CD4-positive, CD25-positive, alpha-beta regulatory T cell (primary cell): ENCODE results near the gene XYLT1. TPM values are rescaled to one million over a fixed set of nuclear protein-coding genes. Genes with fewer than 3 reads are reported as not detected.

Experiments
- ATAC-seq, 2 donors: fragments of 150-1000 bp; cut with Tn5 transposase; one replicate each; pipeline ENCODE4 v1.10.0; 2021; ENCODE audit warnings: low read depth in 2 of 2, moderate number of reproducible peaks in 2 of 2, moderate library complexity in 1 of 2
- DNase-seq, 3 donors: peaks; one replicate each; pipeline versions ENCODE4 v3.0.0 to v3.0.0-alpha.2; 2012 to 2022; ENCODE audit warnings: mixed read lengths in 1 of 3
- H3K27ac ChIP-seq: one replicate; pipeline ENCODE4 v1.7.0; 2013; ENCODE audit warnings: mild to moderate bottlenecking, low read length; ENCODE audit not compliant: insufficient read depth, poor library complexity, severe bottlenecking
- H3K27me3 ChIP-seq: one replicate; pipeline ENCODE4 v1.7.0; 2013; ENCODE audit warnings: low read length; ENCODE audit not compliant: control insufficient read depth, insufficient read depth
- H3K36me3 ChIP-seq: one replicate; pipeline ENCODE4 v1.7.0; 2013; ENCODE audit warnings: mild to moderate bottlenecking, low read length, moderate library complexity; ENCODE audit not compliant: control insufficient read depth, insufficient read depth
- H3K4me1 ChIP-seq: 2 replicates; pipeline ENCODE4 v1.7.0; 2013; ENCODE audit warnings: mild to moderate bottlenecking, low read length; ENCODE audit not compliant: insufficient read depth, control insufficient read depth, poor library complexity, severe bottlenecking
- H3K4me3 ChIP-seq: one replicate; pipeline ENCODE4 v1.7.0; 2013; ENCODE audit warnings: low read depth, mild to moderate bottlenecking, low read length, moderate library complexity
- H3K9me3 ChIP-seq, 2 experiments: 1 replicate in 1 of 2; 2 replicates in 1 of 2; pipeline ENCODE4 v1.7.0; 2013; ENCODE audit warnings: low read length in 2 of 2, mild to moderate bottlenecking in 1 of 2, moderate library complexity in 1 of 2; ENCODE audit not compliant: control insufficient read depth in 2 of 2
- H3K27ac Mint-ChIP-seq, 3 donors: one replicate each; pipeline ENCODE4 v1.8.0; 2020 to 2022; ENCODE audit warnings: mild to moderate bottlenecking in 3 of 3, mixed read lengths in 3 of 3, moderate library complexity in 2 of 3
- H3K27me3 Mint-ChIP-seq: one replicate; pipeline ENCODE4 v1.8.0; 2022; ENCODE audit warnings: mild to moderate bottlenecking, mixed read lengths
- H3K36me3 Mint-ChIP-seq: one replicate; pipeline ENCODE4 v1.8.0; 2020; ENCODE audit warnings: mixed read lengths
- H3K4me1 Mint-ChIP-seq, 4 donors: one replicate each; pipeline ENCODE4 v1.8.0; 2020 to 2022; ENCODE audit warnings: mixed read lengths in 4 of 4, mild to moderate bottlenecking in 1 of 4
- H3K4me3 Mint-ChIP-seq, 4 donors: one replicate each; pipeline ENCODE4 v1.8.0; 2020 to 2022; ENCODE audit warnings: mild to moderate bottlenecking in 4 of 4, mixed read lengths in 4 of 4, moderate library complexity in 3 of 4
- H3K9me3 Mint-ChIP-seq, 7 donors: one replicate each; pipeline ENCODE4 v1.8.0; 2020 to 2022; ENCODE audit warnings: mixed read lengths in 7 of 7, mild to moderate bottlenecking in 3 of 7, moderate library complexity in 2 of 7
- polyA plus RNA-seq, 4 donors: library from polyadenylated mRNA; unstranded; fragments of 300-500 nt; fragmentation: Illumina TruSeq; gene quantifications; one replicate each; pipeline ENCODE4 v1.2.3, GENCODE V29; 2021
- total RNA-seq: library from RNA; stranded (reverse); gene quantifications from one replicate; pipeline ENCODE4 v1.2.3, GENCODE V29; 2022

The XYLT1 gene
- total and polyA plus RNA-seq, 5 donors from 2014 or later: 0.68 to 26.3 (median 3.1) TPM

DNA sequence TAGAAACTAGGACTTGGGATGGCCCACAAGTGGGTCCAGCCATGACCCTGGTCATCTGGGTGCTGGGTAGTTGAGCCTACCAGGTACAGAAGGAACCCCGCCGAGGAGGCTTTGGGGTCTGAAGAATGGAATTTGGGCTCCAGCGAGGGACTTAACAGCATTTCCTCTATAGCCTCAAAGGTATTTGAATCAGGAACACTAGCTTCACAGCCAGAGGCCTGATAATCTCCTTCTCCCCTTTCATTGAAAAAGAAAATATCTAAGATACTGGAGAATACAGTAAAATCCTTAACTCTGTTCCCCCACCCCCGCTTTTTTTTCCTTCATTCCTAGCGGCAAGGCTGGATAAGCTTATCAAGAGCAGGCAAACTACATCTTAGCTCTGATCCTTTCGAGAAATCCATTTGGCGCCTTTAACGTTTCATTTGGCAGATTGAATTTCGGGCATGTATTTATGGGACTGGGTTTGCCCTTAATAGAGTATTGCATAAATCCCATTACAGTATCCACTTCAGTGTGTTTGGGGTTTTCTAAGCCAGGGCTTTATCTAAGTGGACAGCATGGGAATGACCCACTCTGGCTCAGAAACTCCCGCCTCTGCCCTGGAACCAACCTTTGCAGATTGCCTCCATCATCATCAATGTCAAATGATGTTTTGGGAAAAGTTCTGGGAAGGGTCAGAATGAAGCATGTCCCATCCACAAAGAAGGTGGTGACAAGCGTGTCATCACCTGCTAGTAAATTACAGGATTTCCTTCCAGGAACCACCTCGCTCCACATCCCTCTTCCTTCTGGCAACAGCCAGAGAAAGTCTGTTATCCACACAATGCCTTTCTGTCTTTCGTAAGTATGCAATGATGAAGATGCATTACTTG lies 36.9 kb downstream of the XYLT1 start:
- no peaks in the 10 kb centered on the region for H3K9me3 Mint-ChIP-seq
- ATAC-seq (no peak), DNase-seq (no peak)
- peaks cover 15 to 42% (median 21%) of the 10 kb centered on the region in 4 donors for H3K4me1 Mint-ChIP-seq
- Histone ChIP-seq H3K4me1 (peaks cover under 1% of the 10 kb centered on the region), H3K27ac (no peak overlapping the region), H3K27me3 (no peaks in the 10 kb centered on the region), H3K36me3 (no peaks in the 10 kb centered on the region), H3K9me3 (no peaks in the 10 kb centered on the region), H3K4me3 (no peak overlapping the region)
- no peaks in the 10 kb centered on the region for H3K27me3 Mint-ChIP-seq
- H3K36me3 Mint-ChIP-seq: peaks cover 19% of the 10 kb centered on the region
- H3K27ac Mint-ChIP-seq: peak overlapping the region in 1 of 3 donors; percentile 32
- H3K4me3 Mint-ChIP-seq: no peak overlapping the region

DNA sequence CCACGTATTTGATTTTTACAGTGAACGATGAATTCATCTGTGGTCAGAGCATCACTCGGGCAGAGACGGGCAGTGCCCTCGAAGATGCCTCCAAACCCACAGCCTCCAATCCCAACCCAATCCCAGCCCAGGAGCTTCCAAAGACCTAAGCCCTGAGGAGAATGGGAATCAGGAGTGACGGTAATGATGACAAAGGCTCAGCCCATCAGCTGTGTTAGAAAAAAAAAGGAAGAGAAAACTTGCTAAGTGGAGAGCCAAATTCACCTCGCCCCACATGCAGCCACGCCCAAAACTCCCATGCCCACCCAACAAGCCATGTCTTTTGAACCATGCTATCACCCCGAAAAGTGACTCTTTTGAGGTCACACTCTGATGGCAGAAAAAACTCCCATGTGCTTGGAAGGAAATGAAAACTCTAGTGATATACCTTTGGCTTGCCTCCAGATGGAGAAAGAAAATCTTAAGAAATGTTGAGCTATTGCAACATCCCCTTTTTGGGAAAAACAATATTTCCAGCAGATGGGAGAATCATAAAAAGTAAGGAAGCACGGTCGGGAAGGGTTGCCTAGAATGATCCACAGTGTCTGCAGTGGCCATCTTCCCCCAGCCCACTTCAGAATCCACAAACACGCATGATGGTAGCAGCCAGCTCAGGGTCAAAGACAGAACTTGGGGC lies 37.7 kb downstream of the XYLT1 start:
- Histone ChIP-seq H3K36me3 (no peaks in the 10 kb centered on the region), H3K4me1 (no peaks in the 10 kb centered on the region), H3K27ac (no peak overlapping the region), H3K4me3 (no peak overlapping the region), H3K9me3 (no peaks in the 10 kb centered on the region), H3K27me3 (no peaks in the 10 kb centered on the region)
- Mint-ChIP-seq H3K36me3 (peaks cover 19% of the 10 kb centered on the region), H3K9me3 (no peaks in the 10 kb centered on the region), H3K4me1 (peaks cover 9 to 35% (median 14%) of the 10 kb centered on the region in 4 donors), H3K27me3 (no peaks in the 10 kb centered on the region), H3K4me3 (no peak overlapping the region), H3K27ac (peak overlapping the region in 1 of 3 donors; percentile 9)
- ATAC-seq (no peak), DNase-seq (no peak)

DNA sequence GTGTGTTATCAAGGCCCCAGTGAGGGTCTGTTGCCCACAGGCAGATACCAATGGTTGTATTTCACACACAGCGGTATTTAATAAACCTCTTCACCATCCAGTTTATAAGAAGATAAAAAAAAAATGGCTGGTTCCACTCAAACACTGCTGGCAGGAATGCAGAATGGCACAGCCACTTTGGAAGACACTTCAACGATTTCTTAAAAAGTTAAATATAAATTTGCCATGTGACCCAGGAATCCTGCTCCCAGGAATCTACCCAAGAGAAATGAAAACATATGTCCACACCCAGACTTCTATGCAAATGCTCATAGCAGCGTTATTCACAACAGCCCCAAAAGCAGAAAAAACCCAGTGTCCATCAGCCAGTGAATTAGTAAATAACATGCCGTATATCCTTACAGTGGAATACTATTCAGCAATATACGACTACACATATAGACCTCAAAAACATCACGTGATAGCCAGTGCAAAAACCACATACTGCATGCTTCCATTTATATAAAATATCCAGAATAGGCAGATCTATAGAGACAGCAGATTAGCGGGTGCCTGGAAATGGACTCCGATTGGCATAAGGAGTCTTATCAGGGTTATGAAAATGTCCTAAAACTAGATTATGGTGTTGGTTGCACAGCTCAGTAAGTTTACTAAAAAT lies 38.7 kb downstream of the XYLT1 start:
- no peaks in the 10 kb centered on the region for H3K4me1 ChIP-seq
- peaks cover 4 to 25% (median 9%) of the 10 kb centered on the region in 4 donors for H3K4me1 Mint-ChIP-seq
- H3K27ac Mint-ChIP-seq: peak overlapping the region in 2 of 3 donors; percentile 9 to 47
- no peaks in the 10 kb centered on the region for H3K9me3 ChIP-seq
- peaks cover 22% of the 10 kb centered on the region for H3K36me3 Mint-ChIP-seq
- ATAC-seq (no peak), DNase-seq (no peak)
- no peaks in the 10 kb centered on the region for H3K27me3 ChIP-seq
- no peaks in the 10 kb centered on the region for H3K9me3 Mint-ChIP-seq
- H3K36me3 ChIP-seq: no peaks in the 10 kb centered on the region
- no peak overlapping the region for H3K4me3 ChIP-seq
- H3K27me3 Mint-ChIP-seq: no peaks in the 10 kb centered on the region
- H3K4me3 Mint-ChIP-seq: no peak overlapping the region
- H3K27ac ChIP-seq: no peak overlapping the region

DNA sequence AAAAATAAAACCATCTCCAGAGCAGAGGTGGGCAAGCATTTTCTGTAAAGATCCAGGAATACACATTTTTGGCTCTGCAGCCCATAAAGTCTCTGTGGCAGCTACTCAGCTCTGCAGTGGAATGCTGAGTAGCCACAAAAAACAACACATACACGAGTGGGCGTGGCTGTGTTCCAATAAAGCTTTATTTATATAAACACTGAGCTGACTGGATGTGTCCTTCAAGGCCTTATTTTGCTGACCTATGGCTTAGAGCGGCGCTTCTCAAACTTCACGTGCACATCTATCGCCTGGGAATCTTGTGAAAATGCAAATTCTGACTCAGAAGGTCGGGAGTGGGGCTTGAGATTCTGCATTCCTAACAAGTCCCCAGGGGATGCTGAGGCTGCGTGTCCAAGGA lies 39.7 kb downstream of the XYLT1 start:
- H3K4me3 ChIP-seq: no peak overlapping the region
- H3K27ac Mint-ChIP-seq: no peak overlapping the region
- H3K4me1 ChIP-seq: no peaks in the 10 kb centered on the region
- no peak for ATAC-seq
- peaks cover 26% of the 10 kb centered on the region for H3K36me3 Mint-ChIP-seq
- H3K27me3 Mint-ChIP-seq: no peaks in the 10 kb centered on the region
- peaks cover 4 to 20% (median 11%) of the 10 kb centered on the region in 4 donors for H3K4me1 Mint-ChIP-seq
- no peaks in the 10 kb centered on the region for H3K9me3 ChIP-seq
- H3K27me3 ChIP-seq: no peaks in the 10 kb centered on the region
- H3K9me3 Mint-ChIP-seq: no peaks in the 10 kb centered on the region
- no peak overlapping the region for H3K27ac ChIP-seq
- no peak overlapping the region for H3K4me3 Mint-ChIP-seq
- H3K36me3 ChIP-seq: no peaks in the 10 kb centered on the region
- no peak for DNase-seq

DNA sequence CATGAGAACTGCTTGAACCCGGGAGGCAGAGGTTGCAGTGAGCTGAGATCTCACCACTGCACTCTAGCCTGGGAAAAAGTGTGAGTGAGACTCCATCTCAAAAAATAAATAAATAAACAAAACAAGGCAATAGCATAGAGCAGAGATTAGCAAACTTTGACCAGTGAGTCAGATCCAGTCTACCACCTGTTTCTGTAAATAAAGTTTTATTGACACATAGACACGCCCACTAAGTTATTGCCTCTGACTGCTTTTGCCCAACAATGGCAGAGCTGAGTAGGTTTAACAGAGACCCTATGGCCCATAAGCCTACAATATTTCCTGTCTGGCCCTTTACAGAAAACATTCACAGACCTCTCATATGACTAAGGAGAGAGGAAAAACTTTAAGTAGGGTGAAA lies 44.3 kb downstream of the XYLT1 start:
- Mint-ChIP-seq H3K36me3 (peaks cover 10% of the 10 kb centered on the region), H3K9me3 (no peaks in the 10 kb centered on the region), H3K27ac (no peak overlapping the region), H3K4me1 (peaks cover 4 to 20% (median 9%) of the 10 kb centered on the region in 4 donors), H3K27me3 (no peaks in the 10 kb centered on the region), H3K4me3 (no peak overlapping the region)
- no peak for DNase-seq
- Histone ChIP-seq H3K27ac (no peak overlapping the region), H3K9me3 (no peaks in the 10 kb centered on the region), H3K36me3 (no peaks in the 10 kb centered on the region), H3K4me3 (no peak overlapping the region), H3K4me1 (no peaks in the 10 kb centered on the region), H3K27me3 (no peaks in the 10 kb centered on the region)
- ATAC-seq: no peak

DNA sequence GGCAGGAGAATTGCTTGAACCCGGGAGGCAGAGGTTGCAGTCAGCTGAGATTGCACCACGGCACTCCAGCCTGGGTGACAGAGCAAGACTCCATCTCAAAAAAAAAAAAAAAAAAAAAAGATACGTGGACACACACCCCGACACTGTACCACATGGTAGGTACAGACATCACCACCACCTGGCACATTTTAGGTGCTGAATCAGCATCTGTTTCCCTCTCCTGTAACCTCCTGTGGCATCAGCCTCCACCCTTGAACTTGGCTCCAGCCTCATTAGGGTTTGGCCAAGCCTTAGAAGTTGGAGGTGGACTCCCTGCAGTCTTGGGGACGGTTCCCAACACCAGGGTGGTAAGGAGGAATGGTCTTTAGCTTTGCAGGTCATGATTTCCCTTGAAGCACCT lies 46.0 kb downstream of the XYLT1 start:
- Mint-ChIP-seq H3K9me3 (no peaks in the 10 kb centered on the region), H3K36me3 (peaks cover 10% of the 10 kb centered on the region), H3K27ac (no peak overlapping the region), H3K27me3 (no peaks in the 10 kb centered on the region), H3K4me3 (no peak overlapping the region), H3K4me1 (peaks cover 4 to 22% (median 13%) of the 10 kb centered on the region in 4 donors)
- Histone ChIP-seq H3K27ac (no peak overlapping the region), H3K4me3 (no peak overlapping the region), H3K9me3 (no peaks in the 10 kb centered on the region), H3K36me3 (no peaks in the 10 kb centered on the region), H3K4me1 (no peaks in the 10 kb centered on the region), H3K27me3 (no peaks in the 10 kb centered on the region)
- no peak for DNase-seq
- no peak for ATAC-seq

DNA sequence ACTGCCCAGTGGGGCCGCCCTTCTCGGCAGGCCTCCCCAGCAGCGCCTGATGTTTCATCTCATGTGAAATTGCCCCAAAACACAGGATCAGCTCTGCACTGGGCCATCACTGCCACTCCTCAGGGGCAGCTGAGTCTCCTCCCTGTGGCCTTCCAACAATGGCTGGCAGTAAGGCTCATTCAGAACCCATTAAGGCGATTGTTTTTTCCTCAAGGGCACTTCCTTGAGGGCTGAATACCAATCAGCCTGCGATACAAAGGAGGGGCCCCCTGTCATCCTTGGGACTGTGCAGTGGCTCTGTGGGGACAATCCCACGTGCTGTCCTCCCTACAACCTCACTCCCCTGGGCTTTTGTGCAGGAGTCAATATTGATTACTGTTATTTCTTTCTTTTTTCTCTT lies 47.5 kb downstream of the XYLT1 start:
- H3K27me3 ChIP-seq: no peaks in the 10 kb centered on the region
- no peaks in the 10 kb centered on the region for H3K9me3 ChIP-seq
- Mint-ChIP-seq H3K4me3 (no peak overlapping the region), H3K27ac (peak overlapping the region in 2 of 3 donors; percentile 37 to 48), H3K9me3 (no peaks in the 10 kb centered on the region), H3K36me3 (peaks cover 7% of the 10 kb centered on the region), H3K4me1 (peaks cover 4 to 22% (median 13%) of the 10 kb centered on the region in 4 donors), H3K27me3 (no peaks in the 10 kb centered on the region)
- H3K36me3 ChIP-seq: no peaks in the 10 kb centered on the region
- no peak overlapping the region for H3K4me3 ChIP-seq
- H3K4me1 ChIP-seq: no peaks in the 10 kb centered on the region
- H3K27ac ChIP-seq: no peak overlapping the region
- no peak for DNase-seq
- ATAC-seq: no peak
